HepG2 (cell line): Measurements from ENCODE around the gene ECSIT. TPM values are rescaled to one million over a fixed set of nuclear protein-coding genes. Genes with fewer than 3 reads are reported as not detected.
A peak's percentile ranks its signal among the peaks of the same experiment; 100 is the strongest.

Source experiments
- ATAC-seq: fragments of 200-7000 bp; cut with Tn5 transposase; 3 replicates; pipeline ENCODE4 v1.9.1; 2020; ENCODE audit warnings: mild to moderate bottlenecking, moderate library complexity
- BruUV-seq: library from RNA; stranded (reverse); fragments of 400-500 nt; replicated peaks from 2 replicates; lab custom pipeline; 2021; lab: Mats Ljungman, UMichigan
- CTCF ChIA-PET: fragments of 300-600 bp; formaldehyde crosslinking; extraction: SDS; loops from one replicate; lab custom pipeline; 2021; ENCODE audit warnings: low total read pairs, inconsistent platforms, low intra/inter-chr PET ratio; lab: Yijun Ruan, JAX
- POLR2A ChIA-PET: fragments of 350-600 bp; sonication (Branson Sonifier 250); formaldehyde crosslinking; loops from one replicate; lab custom pipeline; 2020; ENCODE audit warnings: antibody characterized with exemption, inconsistent platforms; lab: Yijun Ruan, JAX
- DNase-seq: peaks from one replicate; pipeline ENCODE4 v3.0.0-alpha.2; 2015; ENCODE audit warnings: low spot score
- FAIRE-seq: peaks from 3 replicates; lab custom pipeline; 2011; peaks lifted over from hg19 to GRCh38; lab: Jason Lieb, UNC
- H2AFZ ChIP-seq: one replicate; pipeline ENCODE4 v1.6.1; 2011; ENCODE audit warnings: low read length, inconsistent platforms
- H3K27ac ChIP-seq: fragments of 300-600 bp; 3 replicates; pipeline ENCODE4 v1.8.0; 2011; ENCODE audit warnings: mixed run types, mild to moderate bottlenecking, mixed read lengths, low read length, inconsistent platforms; ENCODE audit not compliant: insufficient read depth; ENCODE audit errors: extremely low read length
- H3K27me3 ChIP-seq, 2 experiments: fragments of 200-600 bp in 1 of 2; 2 replicates in 1 of 2; 3 replicates in 1 of 2; pipeline versions ENCODE4 v1.6.0 to v1.8.0; 2011; ENCODE audit warnings: low read length in 2 of 2, mild to moderate bottlenecking in 2 of 2, moderate library complexity in 2 of 2, inconsistent platforms in 1 of 2; ENCODE audit not compliant: insufficient read depth in 2 of 2, control insufficient read depth in 1 of 2
- H3K36me3 ChIP-seq, 2 experiments: fragments of 200-600 bp in 1 of 2; replicated peaks in 1 of 2; 2 replicates in 1 of 2; 3 replicates in 1 of 2; pipeline versions ENCODE4 v1.5.1 to v1.8.0; 2011; ENCODE audit warnings: low read length in 2 of 2, inconsistent platforms in 1 of 2; ENCODE audit not compliant: insufficient read depth in 2 of 2, control insufficient read depth in 1 of 2
- H3K4me1 ChIP-seq: 2 replicates; pipeline ENCODE4 v1.5.1; 2012; ENCODE audit warnings: low read length, inconsistent platforms; ENCODE audit not compliant: insufficient read depth
- H3K4me2 ChIP-seq: 2 replicates; pipeline ENCODE4 v1.6.0; 2011; ENCODE audit warnings: low read depth, low read length, inconsistent platforms
- H3K4me3 ChIP-seq, 3 experiments: fragments of 200-600 bp in 1 of 3; sonication (generic), shearing (Covaris generic) in 1 of 3; replicated peaks in 1 of 3; 2 replicates each; pipeline ENCODE4 v1.5.1; 2011 to 2016; ENCODE audit warnings: low read length in 3 of 3, inconsistent platforms in 2 of 3, low read depth in 2 of 3, mild to moderate bottlenecking in 2 of 3, control low read depth in 1 of 3, mixed read lengths in 1 of 3; ENCODE audit not compliant: insufficient read depth in 1 of 3
- H3K79me2 ChIP-seq: one replicate; pipeline ENCODE4 v1.6.1; 2011; ENCODE audit warnings: low read length, inconsistent platforms; ENCODE audit not compliant: insufficient read depth
- H3K9ac ChIP-seq: 2 replicates; pipeline ENCODE4 v1.6.0; 2011; ENCODE audit warnings: mild to moderate bottlenecking, low read depth, low read length, inconsistent platforms; ENCODE audit not compliant: insufficient read depth
- H3K9me3 ChIP-seq: 2 replicates; pipeline ENCODE4 v1.5.1; 2012; ENCODE audit warnings: mild to moderate bottlenecking, low read length
- H4K20me1 ChIP-seq: 2 replicates; pipeline ENCODE4 v1.6.0; 2011; ENCODE audit warnings: inconsistent platforms, mild to moderate bottlenecking, low read length, moderate library complexity; ENCODE audit not compliant: insufficient read depth
- IRX3 ChIP-seq: sonication (generic); formaldehyde crosslinking; IDR thresholded peaks from 2 replicates; pipeline ENCODE4 v1.8.1; 2023; ENCODE audit warnings: mild to moderate bottlenecking, low read depth, missing genetic modification reagents, borderline replicate concordance
- PAF1 ChIP-seq: IDR thresholded peaks from 2 replicates; pipeline ENCODE4 v1.6.1; 2016; ENCODE audit warnings: missing genetic modification reagents, missing compliant biosample characterization
- ZNF143 ChIP-seq: sonication (generic); formaldehyde crosslinking; IDR thresholded peaks from 2 replicates; pipeline ENCODE4 v1.4.0; 2020; ENCODE audit warnings: missing genetic modification reagents
- ZNF263 ChIP-seq: sonication (generic); formaldehyde crosslinking; IDR thresholded peaks from 2 replicates; pipeline ENCODE4 v1.4.0; 2020; ENCODE audit warnings: missing genetic modification reagents
- ZNF780A ChIP-seq: sonication (generic); formaldehyde crosslinking; IDR thresholded peaks from 2 replicates; pipeline ENCODE4 v1.8.0; 2022; ENCODE audit warnings: mild to moderate bottlenecking, missing genetic modification reagents, moderate library complexity
- WGBS: methylation state at CpG from one replicate; pipeline ENCODE4 v1.1.6; 2017; ENCODE audit warnings: low lambda C conversion rate; 5-methylcytosine and 5-hydroxymethylcytosine counted together
- in situ Hi-C: cut with HindIII; loops from 2 replicates; pipeline ENCODE4 v1.10.0; 2017; ENCODE audit warnings: low pct_unique_long_range_greater_than_20kb; ENCODE audit not compliant: extremely low pct_ligation_motif_present
- intact Hi-C: fragments of 100-400 bp; cut with micrococcal nuclease; formaldehyde crosslinking; loops from one replicate; pipeline ENCODE4 v1.10.0; 2022; ENCODE audit not compliant: unreplicated experiment
- polyA plus RNA-seq, 8 experiments: library from polyadenylated mRNA; depleted of rRNA in 3 of 8; stranded (reverse) in 7 of 8; unstranded in 1 of 8; fragments of >200 nt; fragmentation: Illumina TruSeq in 4 of 8; extraction: Trizol in 4 of 8; gene quantifications; 2 replicates each; pipeline versions ENCODE4 v1.2.1 to v1.2.3, GENCODE V29; 2011 to 2016; ENCODE audit warnings: low read depth in 4 of 8, missing spikeins in 1 of 8, mixed read lengths in 1 of 8; ENCODE audit not compliant: insufficient read depth in 1 of 8
- total RNA-seq, 5 experiments: library from RNA; depleted of rRNA; stranded (reverse); fragments of >200 nt; fragmentation: Illumina TruSeq; extraction: Trizol; gene quantifications; 2 replicates each; pipeline ENCODE4 v1.2.3, GENCODE V29; 2016; ENCODE audit warnings: low read depth in 1 of 5
- TF ChIP-seq, protein P1 (sequence below): fragments of 450-650 bp; IDR thresholded peaks from 2 replicates; pipeline ENCODE4 v1.6.1; 2016
- TF ChIP-seq, protein P2 (sequence below): sonication (generic); formaldehyde crosslinking; conservative IDR thresholded peaks from 2 replicates; pipeline ENCODE4 v1.4.0; 2020; ENCODE audit warnings: mild to moderate bottlenecking, missing genetic modification reagents, moderate library complexity
- TF ChIP-seq, protein P3 (sequence below): sonication (generic); formaldehyde crosslinking; IDR thresholded peaks from 2 replicates; pipeline ENCODE4 v1.4.0; 2020; ENCODE audit warnings: missing genetic modification reagents, borderline replicate concordance

ECSIT gene
- total and polyA plus RNA-seq, 2 of the 13 experiments (the other 11 are each of a cell fraction or from before 2014, with no cell fraction given), result 36.4 to 62.3 TPM

DNA sequence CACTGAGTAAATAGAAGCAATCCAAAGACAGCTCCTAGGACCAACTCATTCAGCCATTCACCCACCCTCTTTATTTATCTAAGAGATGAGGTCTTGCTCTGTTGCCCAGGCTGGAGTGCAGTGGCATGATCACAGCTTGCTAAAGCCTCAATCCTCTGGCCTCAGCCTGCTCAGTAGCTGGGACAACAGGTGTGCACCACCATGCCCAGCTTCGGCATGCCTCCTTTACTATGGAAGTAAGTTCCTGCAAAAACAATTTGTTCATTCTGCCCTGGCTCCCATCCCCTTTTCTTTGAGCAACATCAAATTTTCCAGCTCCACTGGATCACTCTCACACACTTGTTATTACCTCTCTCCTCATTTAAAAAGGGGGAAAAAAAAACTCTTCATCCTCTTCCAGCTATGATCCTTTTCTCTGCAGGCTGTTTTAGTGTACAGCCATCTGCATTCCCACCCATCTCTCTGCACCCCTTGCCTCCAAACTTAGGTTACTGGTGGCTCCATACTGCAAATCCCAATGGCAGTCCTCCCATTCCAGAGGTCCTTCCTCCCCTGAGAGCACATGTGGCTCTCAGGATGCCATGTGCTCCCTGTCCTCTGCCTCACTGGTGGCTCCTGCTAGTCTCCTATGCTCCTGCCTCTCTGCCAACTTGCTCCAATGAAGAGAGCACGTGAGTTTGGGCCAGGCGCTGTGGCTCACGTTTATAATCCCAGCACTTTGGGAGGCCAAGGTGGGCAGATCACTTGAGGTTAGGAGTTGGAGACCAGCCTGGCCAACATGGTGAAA, 27.9 kb upstream of the ECSIT start:
- Histone ChIP-seq H3K36me3 (peaks cover 5 to 15% of the 10 kb centered on the region in 2 experiments; a peak in 4 of 5 replicates), H3K9ac (no peak overlapping the region), H3K9me3 (no peaks in the 10 kb centered on the region), H3K4me2 (0 out of 2 replicates have a peak overlapping the region, but pooled peaks have one; percentile 1), H3K79me2 (peaks cover 32% of the 10 kb centered on the region), H4K20me1 (no peaks in the 10 kb centered on the region), H3K4me1 (peaks cover 31% of the 10 kb centered on the region), H2AFZ (no peak overlapping the region), H3K4me3 (no peak overlapping the region), H3K27me3 (no peaks in the 10 kb centered on the region), H3K27ac (no peak overlapping the region)
- ATAC-seq, result no peak
- no TSS peak for BruUV-seq
- intact Hi-C loops (no loop called here), in situ Hi-C loops (no loop called here)
- TF ChIP-seq IRX3 (CRISPR knock-in tag) (no peak), ZNF780A (CRISPR knock-in tag) (no peak), ZNF263 (peak; percentile 74), ZNF143 (CRISPR knock-in tag) (no peak), PAF1 (CRISPR knock-in tag) (no peak)
- TF ChIP-seq, protein P1, sequence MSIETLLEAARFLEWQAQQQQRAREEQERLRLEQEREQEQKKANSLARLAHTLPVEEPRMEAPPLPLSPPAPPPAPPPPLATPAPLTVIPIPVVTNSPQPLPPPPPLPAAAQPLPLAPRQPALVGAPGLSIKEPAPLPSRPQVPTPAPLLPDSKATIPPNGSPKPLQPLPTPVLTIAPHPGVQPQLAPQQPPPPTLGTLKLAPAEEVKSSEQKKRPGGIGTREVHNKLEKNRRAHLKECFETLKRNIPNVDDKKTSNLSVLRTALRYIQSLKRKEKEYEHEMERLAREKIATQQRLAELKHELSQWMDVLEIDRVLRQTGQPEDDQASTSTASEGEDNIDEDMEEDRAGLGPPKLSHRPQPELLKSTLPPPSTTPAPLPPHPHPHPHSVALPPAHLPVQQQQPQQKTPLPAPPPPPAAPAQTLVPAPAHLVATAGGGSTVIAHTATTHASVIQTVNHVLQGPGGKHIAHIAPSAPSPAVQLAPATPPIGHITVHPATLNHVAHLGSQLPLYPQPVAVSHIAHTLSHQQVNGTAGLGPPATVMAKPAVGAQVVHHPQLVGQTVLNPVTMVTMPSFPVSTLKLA, result peak; percentile 99
- TF ChIP-seq, protein P2, sequence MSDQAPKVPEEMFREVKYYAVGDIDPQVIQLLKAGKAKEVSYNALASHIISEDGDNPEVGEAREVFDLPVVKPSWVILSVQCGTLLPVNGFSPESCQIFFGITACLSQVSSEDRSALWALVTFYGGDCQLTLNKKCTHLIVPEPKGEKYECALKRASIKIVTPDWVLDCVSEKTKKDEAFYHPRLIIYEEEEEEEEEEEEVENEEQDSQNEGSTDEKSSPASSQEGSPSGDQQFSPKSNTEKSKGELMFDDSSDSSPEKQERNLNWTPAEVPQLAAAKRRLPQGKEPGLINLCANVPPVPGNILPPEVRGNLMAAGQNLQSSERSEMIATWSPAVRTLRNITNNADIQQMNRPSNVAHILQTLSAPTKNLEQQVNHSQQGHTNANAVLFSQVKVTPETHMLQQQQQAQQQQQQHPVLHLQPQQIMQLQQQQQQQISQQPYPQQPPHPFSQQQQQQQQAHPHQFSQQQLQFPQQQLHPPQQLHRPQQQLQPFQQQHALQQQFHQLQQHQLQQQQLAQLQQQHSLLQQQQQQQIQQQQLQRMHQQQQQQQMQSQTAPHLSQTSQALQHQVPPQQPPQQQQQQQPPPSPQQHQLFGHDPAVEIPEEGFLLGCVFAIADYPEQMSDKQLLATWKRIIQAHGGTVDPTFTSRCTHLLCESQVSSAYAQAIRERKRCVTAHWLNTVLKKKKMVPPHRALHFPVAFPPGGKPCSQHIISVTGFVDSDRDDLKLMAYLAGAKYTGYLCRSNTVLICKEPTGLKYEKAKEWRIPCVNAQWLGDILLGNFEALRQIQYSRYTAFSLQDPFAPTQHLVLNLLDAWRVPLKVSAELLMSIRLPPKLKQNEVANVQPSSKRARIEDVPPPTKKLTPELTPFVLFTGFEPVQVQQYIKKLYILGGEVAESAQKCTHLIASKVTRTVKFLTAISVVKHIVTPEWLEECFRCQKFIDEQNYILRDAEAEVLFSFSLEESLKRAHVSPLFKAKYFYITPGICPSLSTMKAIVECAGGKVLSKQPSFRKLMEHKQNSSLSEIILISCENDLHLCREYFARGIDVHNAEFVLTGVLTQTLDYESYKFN (CRISPR knock-in tag), result no peak
- TF ChIP-seq, protein P3, sequence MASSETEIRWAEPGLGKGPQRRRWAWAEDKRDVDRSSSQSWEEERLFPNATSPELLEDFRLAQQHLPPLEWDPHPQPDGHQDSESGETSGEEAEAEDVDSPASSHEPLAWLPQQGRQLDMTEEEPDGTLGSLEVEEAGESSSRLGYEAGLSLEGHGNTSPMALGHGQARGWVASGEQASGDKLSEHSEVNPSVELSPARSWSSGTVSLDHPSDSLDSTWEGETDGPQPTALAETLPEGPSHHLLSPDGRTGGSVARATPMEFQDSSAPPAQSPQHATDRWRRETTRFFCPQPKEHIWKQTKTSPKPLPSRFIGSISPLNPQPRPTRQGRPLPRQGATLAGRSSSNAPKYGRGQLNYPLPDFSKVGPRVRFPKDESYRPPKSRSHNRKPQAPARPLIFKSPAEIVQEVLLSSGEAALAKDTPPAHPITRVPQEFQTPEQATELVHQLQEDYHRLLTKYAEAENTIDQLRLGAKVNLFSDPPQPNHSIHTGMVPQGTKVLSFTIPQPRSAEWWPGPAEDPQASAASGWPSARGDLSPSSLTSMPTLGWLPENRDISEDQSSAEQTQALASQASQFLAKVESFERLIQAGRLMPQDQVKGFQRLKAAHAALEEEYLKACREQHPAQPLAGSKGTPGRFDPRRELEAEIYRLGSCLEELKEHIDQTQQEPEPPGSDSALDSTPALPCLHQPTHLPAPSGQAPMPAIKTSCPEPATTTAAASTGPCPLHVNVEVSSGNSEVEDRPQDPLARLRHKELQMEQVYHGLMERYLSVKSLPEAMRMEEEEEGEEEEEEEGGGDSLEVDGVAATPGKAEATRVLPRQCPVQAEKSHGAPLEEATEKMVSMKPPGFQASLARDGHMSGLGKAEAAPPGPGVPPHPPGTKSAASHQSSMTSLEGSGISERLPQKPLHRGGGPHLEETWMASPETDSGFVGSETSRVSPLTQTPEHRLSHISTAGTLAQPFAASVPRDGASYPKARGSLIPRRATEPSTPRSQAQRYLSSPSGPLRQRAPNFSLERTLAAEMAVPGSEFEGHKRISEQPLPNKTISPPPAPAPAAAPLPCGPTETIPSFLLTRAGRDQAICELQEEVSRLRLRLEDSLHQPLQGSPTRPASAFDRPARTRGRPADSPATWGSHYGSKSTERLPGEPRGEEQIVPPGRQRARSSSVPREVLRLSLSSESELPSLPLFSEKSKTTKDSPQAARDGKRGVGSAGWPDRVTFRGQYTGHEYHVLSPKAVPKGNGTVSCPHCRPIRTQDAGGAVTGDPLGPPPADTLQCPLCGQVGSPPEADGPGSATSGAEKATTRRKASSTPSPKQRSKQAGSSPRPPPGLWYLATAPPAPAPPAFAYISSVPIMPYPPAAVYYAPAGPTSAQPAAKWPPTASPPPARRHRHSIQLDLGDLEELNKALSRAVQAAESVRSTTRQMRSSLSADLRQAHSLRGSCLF (CRISPR knock-in tag), result no peak
- FAIRE-seq, result no peak
- ChIA-PET CTCF (no interaction called here), POLR2A (no interaction called here)
- no peak for DNase-seq
- WGBS, result 90% methylated on average over 4 of the region's 4 CpGs
